ENCODE data around the gene PRKCA. TPM values are rescaled to one million over a fixed set of nuclear protein-coding genes. Genes with fewer than 3 reads are reported as not detected.

PRKCA gene
- total RNA-seq, 4 donors from 2014 or later, result 9.8 to 25.6 (median 12.2) TPM

DNA sequence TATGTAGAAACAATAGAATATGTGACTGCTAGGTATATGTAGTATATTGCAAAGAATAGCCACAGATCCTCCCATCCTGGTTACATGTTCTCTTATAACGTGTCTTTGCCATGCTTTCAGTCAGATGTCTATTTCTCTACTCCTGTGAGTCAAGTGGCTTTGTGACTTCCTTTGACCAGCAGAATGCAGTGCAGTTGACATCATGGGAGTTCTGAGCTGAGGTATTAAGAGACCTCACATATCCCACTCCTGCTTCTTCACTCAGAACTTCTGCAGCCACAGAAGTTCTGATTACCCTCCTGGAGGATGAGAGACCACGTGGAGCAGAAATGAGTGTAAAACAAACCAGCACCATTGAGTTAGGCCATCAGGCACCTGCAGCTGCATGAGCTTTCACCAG, 222.5 kb downstream of the PRKCA start:
- Histone ChIP-seq H3K27me3 (no peaks in the 10 kb centered on the region), H3K4me3 (no peak overlapping the region), H3K4me1 (no peaks in the 10 kb centered on the region), H3K9me3 (no peaks in the 10 kb centered on the region), H3K27ac (no peak overlapping the region), H3K36me3 (no peaks in the 10 kb centered on the region)
- no peak for DNase-seq (ENCODE audit: low spot score in 2 of 2)
- no peak for TF ChIP-seq POLR2A (IDR thresholded peaks at IDR 0.05)
- TF ChIP-seq POLR2AphosphoS5 (IDR thresholded peaks at IDR 0.05), result no peak
- TF ChIP-seq, protein P1, sequence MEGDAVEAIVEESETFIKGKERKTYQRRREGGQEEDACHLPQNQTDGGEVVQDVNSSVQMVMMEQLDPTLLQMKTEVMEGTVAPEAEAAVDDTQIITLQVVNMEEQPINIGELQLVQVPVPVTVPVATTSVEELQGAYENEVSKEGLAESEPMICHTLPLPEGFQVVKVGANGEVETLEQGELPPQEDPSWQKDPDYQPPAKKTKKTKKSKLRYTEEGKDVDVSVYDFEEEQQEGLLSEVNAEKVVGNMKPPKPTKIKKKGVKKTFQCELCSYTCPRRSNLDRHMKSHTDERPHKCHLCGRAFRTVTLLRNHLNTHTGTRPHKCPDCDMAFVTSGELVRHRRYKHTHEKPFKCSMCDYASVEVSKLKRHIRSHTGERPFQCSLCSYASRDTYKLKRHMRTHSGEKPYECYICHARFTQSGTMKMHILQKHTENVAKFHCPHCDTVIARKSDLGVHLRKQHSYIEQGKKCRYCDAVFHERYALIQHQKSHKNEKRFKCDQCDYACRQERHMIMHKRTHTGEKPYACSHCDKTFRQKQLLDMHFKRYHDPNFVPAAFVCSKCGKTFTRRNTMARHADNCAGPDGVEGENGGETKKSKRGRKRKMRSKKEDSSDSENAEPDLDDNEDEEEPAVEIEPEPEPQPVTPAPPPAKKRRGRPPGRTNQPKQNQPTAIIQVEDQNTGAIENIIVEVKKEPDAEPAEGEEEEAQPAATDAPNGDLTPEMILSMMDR (IDR thresholded peaks at IDR 0.05), result no peak
- TF ChIP-seq EP300 (IDR thresholded peaks at IDR 0.05), result no peak
- WGBS, result 79% methylated on average over 2 of the region's 2 CpGs

DNA sequence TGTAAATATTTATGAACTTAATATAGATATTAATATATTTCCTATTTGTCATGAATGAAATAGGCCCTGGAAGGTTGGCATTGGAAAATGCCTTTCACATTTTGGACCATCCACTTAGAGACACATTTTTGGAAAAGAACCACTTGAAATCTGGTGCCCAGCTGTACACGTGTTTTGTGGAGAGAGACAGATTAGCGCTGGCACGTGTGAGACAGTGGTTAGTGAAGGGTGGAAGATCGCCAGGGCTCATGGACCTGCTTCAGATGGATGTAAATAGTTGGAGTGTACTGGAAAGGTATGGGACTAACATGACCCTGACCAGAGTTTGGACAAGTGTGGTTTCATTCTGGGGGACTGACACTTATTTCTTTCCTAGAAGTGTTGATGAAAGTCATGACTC, 222.9 kb downstream of the PRKCA start:
- Histone ChIP-seq H3K4me3 (no peak overlapping the region), H3K9me3 (no peaks in the 10 kb centered on the region), H3K36me3 (no peaks in the 10 kb centered on the region), H3K27ac (no peak overlapping the region), H3K4me1 (no peaks in the 10 kb centered on the region), H3K27me3 (no peaks in the 10 kb centered on the region)
- no peak for DNase-seq (ENCODE audit: low spot score in 2 of 2)
- TF ChIP-seq POLR2AphosphoS5 (IDR thresholded peaks at IDR 0.05) (no peak), POLR2A (IDR thresholded peaks at IDR 0.05) (no peak), EP300 (IDR thresholded peaks at IDR 0.05) (no peak)
- TF ChIP-seq, protein P1 (IDR thresholded peaks at IDR 0.05), result no peak
- 49% methylated on average over 4 of the region's 4 CpGs for WGBS

DNA sequence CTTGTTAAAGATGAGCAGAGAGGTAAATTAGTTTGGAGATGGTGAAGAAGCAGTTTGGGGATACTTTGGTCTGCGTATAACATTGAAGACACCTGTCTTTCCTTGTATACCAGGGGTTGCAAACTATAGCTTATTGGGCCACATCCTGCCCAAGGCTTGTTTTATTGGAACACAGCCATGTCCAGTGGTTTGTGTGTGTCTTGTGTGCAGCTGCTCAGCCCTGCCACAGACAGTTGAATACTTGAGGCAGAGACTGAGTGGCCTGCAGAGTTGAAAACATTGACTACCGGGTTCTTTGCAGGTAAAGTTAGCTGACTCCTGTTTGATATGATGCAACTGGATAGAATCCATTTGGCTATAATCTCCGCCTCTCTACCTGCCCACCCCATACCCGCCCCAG, 224.4 kb downstream of the PRKCA start:
- no peak overlapping the region for H3K4me3 ChIP-seq
- no peaks in the 10 kb centered on the region for H3K36me3 ChIP-seq
- 96% methylated on average over 4 of the region's 4 CpGs for WGBS
- H3K27me3 ChIP-seq, result no peaks in the 10 kb centered on the region
- no peak overlapping the region for H3K27ac ChIP-seq
- TF ChIP-seq POLR2AphosphoS5 (IDR thresholded peaks at IDR 0.05) (no peak), POLR2A (IDR thresholded peaks at IDR 0.05) (no peak), EP300 (IDR thresholded peaks at IDR 0.05) (no peak)
- TF ChIP-seq, protein P1 (IDR thresholded peaks at IDR 0.05), result no peak
- no peaks in the 10 kb centered on the region for H3K9me3 ChIP-seq
- no peak for DNase-seq (ENCODE audit: low spot score in 2 of 2)
- no peaks in the 10 kb centered on the region for H3K4me1 ChIP-seq

DNA sequence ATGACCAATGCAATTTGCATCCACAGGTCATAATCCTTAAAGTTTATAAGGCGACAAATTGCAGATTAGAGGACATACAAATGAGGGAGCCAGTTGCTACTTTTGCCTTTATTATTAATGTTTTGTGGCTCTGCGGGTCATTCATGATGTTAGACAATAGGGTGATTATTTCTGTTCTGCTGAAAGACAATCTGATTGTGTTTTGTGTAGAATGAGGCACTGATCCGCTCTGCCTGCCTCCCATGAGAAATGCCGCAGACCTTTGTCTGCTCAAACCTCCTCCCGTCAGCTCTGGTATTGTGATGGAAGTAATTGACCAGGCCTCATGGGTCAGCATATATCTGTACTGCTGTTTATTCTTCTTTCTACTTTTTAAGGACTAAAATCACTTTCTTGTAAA, 224.9 kb downstream of the PRKCA start:
- 93% methylated on average over 5 of the region's 5 CpGs for WGBS
- TF ChIP-seq POLR2AphosphoS5 (IDR thresholded peaks at IDR 0.05) (no peak), EP300 (IDR thresholded peaks at IDR 0.05) (no peak), POLR2A (IDR thresholded peaks at IDR 0.05) (no peak)
- TF ChIP-seq, protein P1 (IDR thresholded peaks at IDR 0.05), result no peak
- no peak for DNase-seq (ENCODE audit: low spot score in 2 of 2)
- H3K27ac ChIP-seq, result no peak overlapping the region
- no peaks in the 10 kb centered on the region for H3K36me3 ChIP-seq
- H3K4me1 ChIP-seq, result no peaks in the 10 kb centered on the region
- no peak overlapping the region for H3K4me3 ChIP-seq
- H3K27me3 ChIP-seq, result no peaks in the 10 kb centered on the region
- no peaks in the 10 kb centered on the region for H3K9me3 ChIP-seq

DNA sequence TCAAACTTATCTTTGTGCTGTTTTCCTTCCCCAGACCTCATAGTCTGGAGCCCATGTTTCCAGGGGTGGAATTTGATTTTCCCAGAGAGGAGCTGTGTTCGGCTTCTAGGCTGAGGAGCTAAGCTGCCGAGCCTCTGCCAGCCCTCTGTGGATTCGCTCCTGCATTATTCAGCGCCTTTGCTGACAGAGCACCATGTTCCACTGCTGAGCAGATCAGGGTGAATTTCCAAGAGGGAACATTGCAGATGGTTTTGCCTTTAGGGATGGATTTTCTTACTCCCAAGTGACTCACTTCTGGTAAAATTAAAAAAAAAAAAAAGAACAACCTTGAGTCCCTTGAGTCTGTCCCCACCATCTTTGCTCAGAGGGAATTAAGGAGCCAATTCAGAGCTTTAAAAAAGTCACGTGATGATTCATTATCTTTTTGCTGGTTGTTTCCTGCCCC, 229.5 kb downstream of the PRKCA start:
- H3K4me1 ChIP-seq, result no peaks in the 10 kb centered on the region
- no peaks in the 10 kb centered on the region for H3K9me3 ChIP-seq
- WGBS, result 90% methylated on average over 5 of the region's 5 CpGs
- TF ChIP-seq EP300 (IDR thresholded peaks at IDR 0.05) (no peak), POLR2A (IDR thresholded peaks at IDR 0.05) (no peak), POLR2AphosphoS5 (IDR thresholded peaks at IDR 0.05) (no peak)
- TF ChIP-seq, protein P1 (IDR thresholded peaks at IDR 0.05), result no peak
- no peaks in the 10 kb centered on the region for H3K36me3 ChIP-seq
- no peaks in the 10 kb centered on the region for H3K27me3 ChIP-seq
- no peak for DNase-seq (ENCODE audit: low spot score in 2 of 2)
- no peak overlapping the region for H3K4me3 ChIP-seq
- H3K27ac ChIP-seq, result no peak overlapping the region

All from suprapubic skin (tissue), 4 donors.